ENCODE measurements around the gene SLC35B4.
A peak's percentile ranks its signal among the peaks of the same experiment; 100 is the strongest.

Gene SLC35B4

GRCh38 chr7:134351424-134351823 is 34.7 kb upstream of the SLC35B4 start:
- Mint-ChIP-seq H3K36me3 (ENCODE audit: low read depth) (no peaks in the 10 kb centered on the region), H3K27ac (peak overlapping the region in 2 of 3 experiments; percentile 31 to 37), H3K27me3 (ENCODE audit: low read depth) (peaks cover 16% of the 10 kb centered on the region), H3K4me1 (peaks cover 9% of the 10 kb centered on the region), H3K9me3 (no peaks in the 10 kb centered on the region), H3K4me3 (no peak overlapping the region)
- no peak for TF ChIP-seq CTCF (IDR thresholded peaks at IDR 0.05; ENCODE audit: unreplicated experiment in 3 of 3)

- no peaks in the 10 kb centered on the region for H3K9me3 Mint-ChIP-seq
- H3K4me3 Mint-ChIP-seq: no peak overlapping the region
- H3K27me3 Mint-ChIP-seq (ENCODE audit: low read depth): peaks cover 16% of the 10 kb centered on the region
- no peak for TF ChIP-seq CTCF (IDR thresholded peaks at IDR 0.05; ENCODE audit: unreplicated experiment in 3 of 3)
- peaks cover 9% of the 10 kb centered on the region for H3K4me1 Mint-ChIP-seq
- H3K27ac Mint-ChIP-seq: peak overlapping the region in 1 of 3 experiments; percentile 37
- no peaks in the 10 kb centered on the region for H3K36me3 Mint-ChIP-seq (ENCODE audit: low read depth)
Measured at GRCh38 chr7:134350709-134351108, 34.0 kb upstream of the SLC35B4 start.

DNA sequence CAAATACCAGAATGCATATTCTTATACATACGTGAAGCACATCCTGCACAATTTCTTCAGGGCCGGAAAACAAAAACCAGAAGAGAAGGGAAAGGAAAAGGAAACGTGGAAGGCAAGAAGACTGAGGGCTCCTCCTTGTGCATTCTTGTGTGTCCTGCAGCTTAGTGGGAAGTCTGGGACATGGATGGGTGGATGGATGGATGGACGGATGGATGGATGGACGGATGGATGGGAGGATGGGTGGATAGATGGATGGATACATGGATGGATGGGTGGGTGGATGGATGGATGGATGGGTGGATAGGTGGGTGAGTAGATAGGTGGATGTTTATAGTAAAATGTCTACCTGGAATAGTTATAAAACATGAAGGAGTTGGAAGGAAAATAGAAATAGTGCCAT is 30.8 kb upstream of the SLC35B4 start:
- TF ChIP-seq CTCF (IDR thresholded peaks at IDR 0.05; ENCODE audit: unreplicated experiment in 3 of 3): no peak
- H3K36me3 Mint-ChIP-seq (ENCODE audit: low read depth): no peaks in the 10 kb centered on the region
- no peaks in the 10 kb centered on the region for H3K9me3 Mint-ChIP-seq
- H3K4me3 Mint-ChIP-seq: no peak overlapping the region
- H3K4me1 Mint-ChIP-seq: peaks cover 14% of the 10 kb centered on the region
- H3K27me3 Mint-ChIP-seq (ENCODE audit: low read depth): peaks cover 12% of the 10 kb centered on the region
- no peak overlapping the region for H3K27ac Mint-ChIP-seq

- H3K9me3 Mint-ChIP-seq: peaks cover 4% of the 10 kb centered on the region
- no peak for TF ChIP-seq CTCF (IDR thresholded peaks at IDR 0.05; ENCODE audit: unreplicated experiment in 3 of 3)
- peaks cover 7% of the 10 kb centered on the region for H3K27me3 Mint-ChIP-seq (ENCODE audit: low read depth)
- H3K27ac Mint-ChIP-seq: no peak overlapping the region
- H3K36me3 Mint-ChIP-seq (ENCODE audit: low read depth): no peaks in the 10 kb centered on the region
- H3K4me3 Mint-ChIP-seq: no peak overlapping the region
- H3K4me1 Mint-ChIP-seq: peaks cover 5% of the 10 kb centered on the region
Measured at GRCh38 chr7:134343796-134344195, 27.1 kb upstream of the SLC35B4 start.

GRCh38 chr7:134343136-134343535 is 26.4 kb upstream of the SLC35B4 start:
- Mint-ChIP-seq H3K4me1 (peaks cover 5% of the 10 kb centered on the region), H3K27ac (no peak overlapping the region), H3K9me3 (peaks cover 4% of the 10 kb centered on the region), H3K36me3 (ENCODE audit: low read depth) (no peaks in the 10 kb centered on the region), H3K4me3 (no peak overlapping the region), H3K27me3 (ENCODE audit: low read depth) (peaks cover 3% of the 10 kb centered on the region)
- TF ChIP-seq CTCF (IDR thresholded peaks at IDR 0.05; ENCODE audit: unreplicated experiment in 3 of 3): no peak

GRCh38 chr7:134339475-134339874 is 22.7 kb upstream of the SLC35B4 start:
- no peak for TF ChIP-seq CTCF (IDR thresholded peaks at IDR 0.05; ENCODE audit: unreplicated experiment in 3 of 3)
- H3K36me3 Mint-ChIP-seq (ENCODE audit: low read depth): no peaks in the 10 kb centered on the region
- H3K27me3 Mint-ChIP-seq (ENCODE audit: low read depth): no peaks in the 10 kb centered on the region
- H3K4me1 Mint-ChIP-seq: peaks cover 5% of the 10 kb centered on the region
- H3K9me3 Mint-ChIP-seq: peaks cover 4% of the 10 kb centered on the region
- H3K27ac Mint-ChIP-seq: no peak overlapping the region
- H3K4me3 Mint-ChIP-seq: no peak overlapping the region

Data from nephron (organoid).